ENCODE data around the gene TMEM63C.

Gene TMEM63C

GRCh38 chr14:77181603-77182437, at the start of gene TMEM63C:
Gene TMEM63C, plus strand, starts transcription at chr14:77181798. Its CDS starts 37,016 bp downstream, at chr14:77218814.
- H3K36me3 ChIP-seq (ENCODE audit: control insufficient read depth, insufficient read depth, low read length): no peaks in the 10 kb centered on the region
- no peak within 1 kb of the TSS for H3K9ac ChIP-seq (ENCODE audit: low read depth, low read length)
- peaks cover 6% of the 10 kb centered on the region; the same call in 1 of the 2 replicates for H3K27me3 ChIP-seq (ENCODE audit: control insufficient read depth, insufficient read depth, low read length)
- peaks cover 7% of the 10 kb centered on the region; the same call in 1 of the 2 replicates for H3K4me1 ChIP-seq (ENCODE audit: control insufficient read depth, insufficient read depth, low read length)
- no peaks in the 10 kb centered on the region for H3K9me3 ChIP-seq (ENCODE audit: control insufficient read depth, insufficient read depth, low read length)
- H3K27ac ChIP-seq (ENCODE audit: low read depth, low read length): peak within 1 kb of the TSS; percentile 49
- peak within 1 kb of the TSS; percentile 69 for H3K4me3 ChIP-seq (ENCODE audit: low read depth, low read length)

- Histone ChIP-seq H3K9ac (ENCODE audit: low read depth, low read length) (no peak overlapping the region), H3K4me1 (ENCODE audit: control insufficient read depth, insufficient read depth, low read length) (no peaks in the 10 kb centered on the region; the same call in 1 of the 2 replicates), H3K9me3 (ENCODE audit: control insufficient read depth, insufficient read depth, low read length) (no peaks in the 10 kb centered on the region), H3K36me3 (ENCODE audit: control insufficient read depth, insufficient read depth, low read length) (peaks cover 19% of the 10 kb centered on the region; the same call in 1 of the 2 replicates), H3K27ac (ENCODE audit: low read depth, low read length) (no peak overlapping the region), H3K27me3 (ENCODE audit: control insufficient read depth, insufficient read depth, low read length) (no peaks in the 10 kb centered on the region), H3K4me3 (ENCODE audit: low read depth, low read length) (no peak overlapping the region)
Observed at GRCh38 chr14:77131871-77132486, 49.6 kb upstream of the TMEM63C start.

GRCh38 chr14:77133720-77134338, 47.8 kb upstream of the TMEM63C start:
- H3K27me3 ChIP-seq (ENCODE audit: control insufficient read depth, insufficient read depth, low read length): no peaks in the 10 kb centered on the region
- H3K9me3 ChIP-seq (ENCODE audit: control insufficient read depth, insufficient read depth, low read length): no peaks in the 10 kb centered on the region
- no peak overlapping the region for H3K9ac ChIP-seq (ENCODE audit: low read depth, low read length)
- H3K4me1 ChIP-seq (ENCODE audit: control insufficient read depth, insufficient read depth, low read length): no peaks in the 10 kb centered on the region; the same call in 1 of the 2 replicates
- peaks cover 34% of the 10 kb centered on the region for H3K36me3 ChIP-seq (ENCODE audit: control insufficient read depth, insufficient read depth, low read length)
- no peak overlapping the region for H3K27ac ChIP-seq (ENCODE audit: low read depth, low read length)
- no peak overlapping the region for H3K4me3 ChIP-seq (ENCODE audit: low read depth, low read length)

GRCh38 chr14:77139022-77139421, 42.6 kb upstream of the TMEM63C start:
- Histone ChIP-seq H3K4me1 (ENCODE audit: control insufficient read depth, insufficient read depth, low read length) (peaks cover 30% of the 10 kb centered on the region), H3K4me3 (ENCODE audit: low read depth, low read length) (no peak overlapping the region; the same call in 1 of the 2 replicates), H3K27me3 (ENCODE audit: control insufficient read depth, insufficient read depth, low read length) (peaks cover 18% of the 10 kb centered on the region), H3K9me3 (ENCODE audit: control insufficient read depth, insufficient read depth, low read length) (no peaks in the 10 kb centered on the region), H3K36me3 (ENCODE audit: control insufficient read depth, insufficient read depth, low read length) (peaks cover 32% of the 10 kb centered on the region), H3K27ac (ENCODE audit: low read depth, low read length) (no peak overlapping the region), H3K9ac (ENCODE audit: low read depth, low read length) (no peak overlapping the region)

- Histone ChIP-seq H3K4me3 (ENCODE audit: low read depth, low read length) (peak overlapping the region; percentile 72), H3K4me1 (ENCODE audit: control insufficient read depth, insufficient read depth, low read length) (peaks cover 37% of the 10 kb centered on the region), H3K27me3 (ENCODE audit: control insufficient read depth, insufficient read depth, low read length) (peaks cover 18% of the 10 kb centered on the region), H3K36me3 (ENCODE audit: control insufficient read depth, insufficient read depth, low read length) (peaks cover 32% of the 10 kb centered on the region), H3K9me3 (ENCODE audit: control insufficient read depth, insufficient read depth, low read length) (no peaks in the 10 kb centered on the region), H3K27ac (ENCODE audit: low read depth, low read length) (no peak overlapping the region), H3K9ac (ENCODE audit: low read depth, low read length) (no peak overlapping the region)
Observed at GRCh38 chr14:77139540-77140358, 41.8 kb upstream of the TMEM63C start.

GRCh38 chr14:77140359-77141213, 41.0 kb upstream of the TMEM63C start:
- H3K36me3 ChIP-seq (ENCODE audit: control insufficient read depth, insufficient read depth, low read length): peaks cover 32% of the 10 kb centered on the region
- peaks cover 45% of the 10 kb centered on the region for H3K4me1 ChIP-seq (ENCODE audit: control insufficient read depth, insufficient read depth, low read length)
- H3K9ac ChIP-seq (ENCODE audit: low read depth, low read length): 0 out of 2 replicates have a peak overlapping the region, but pooled peaks have one; percentile 24
- H3K27ac ChIP-seq (ENCODE audit: low read depth, low read length): no peak overlapping the region
- no peaks in the 10 kb centered on the region for H3K9me3 ChIP-seq (ENCODE audit: control insufficient read depth, insufficient read depth, low read length)
- H3K4me3 ChIP-seq (ENCODE audit: low read depth, low read length): peak overlapping the region; percentile 72
- peaks cover 18% of the 10 kb centered on the region for H3K27me3 ChIP-seq (ENCODE audit: control insufficient read depth, insufficient read depth, low read length)

- H3K27me3 ChIP-seq (ENCODE audit: control insufficient read depth, insufficient read depth, low read length): peaks cover 18% of the 10 kb centered on the region
- H3K4me1 ChIP-seq (ENCODE audit: control insufficient read depth, insufficient read depth, low read length): peaks cover 53% of the 10 kb centered on the region
- H3K9ac ChIP-seq (ENCODE audit: low read depth, low read length): peak within 1 kb of the TSS; percentile 39; the same call in 1 of the 2 replicates
- peaks cover 24% of the 10 kb centered on the region for H3K36me3 ChIP-seq (ENCODE audit: control insufficient read depth, insufficient read depth, low read length)
- peak within 1 kb of the TSS; percentile 72 for H3K4me3 ChIP-seq (ENCODE audit: low read depth, low read length)
- H3K27ac ChIP-seq (ENCODE audit: low read depth, low read length): peak within 1 kb of the TSS; percentile 15
- no peaks in the 10 kb centered on the region for H3K9me3 ChIP-seq (ENCODE audit: control insufficient read depth, insufficient read depth, low read length)
Observed at GRCh38 chr14:77141214-77142004, 40.2 kb upstream of the TMEM63C start, which contains the start of gene ZDHHC22. Gene ZDHHC22, minus strand, starts transcription at chr14:77141791. Its CDS starts 2,053 bp downstream, at chr14:77139738.

GRCh38 chr14:77142005-77142800, 39.4 kb upstream of the TMEM63C start:
- peak overlapping the region; percentile 39; the same call in 1 of the 2 replicates for H3K9ac ChIP-seq (ENCODE audit: low read depth, low read length)
- peak overlapping the region; percentile 72 for H3K4me3 ChIP-seq (ENCODE audit: low read depth, low read length)
- H3K9me3 ChIP-seq (ENCODE audit: control insufficient read depth, insufficient read depth, low read length): no peaks in the 10 kb centered on the region

GRCh38 chr14:77143071-77143470, 38.5 kb upstream of the TMEM63C start:
- Histone ChIP-seq H3K4me1 (ENCODE audit: control insufficient read depth, insufficient read depth, low read length) (peaks cover 56% of the 10 kb centered on the region), H3K4me3 (ENCODE audit: low read depth, low read length) (peak overlapping the region; percentile 72), H3K36me3 (ENCODE audit: control insufficient read depth, insufficient read depth, low read length) (peaks cover 9% of the 10 kb centered on the region), H3K9ac (ENCODE audit: low read depth, low read length) (no peak overlapping the region), H3K27ac (ENCODE audit: low read depth, low read length) (peak overlapping the region; percentile 48), H3K9me3 (ENCODE audit: control insufficient read depth, insufficient read depth, low read length) (no peaks in the 10 kb centered on the region), H3K27me3 (ENCODE audit: control insufficient read depth, insufficient read depth, low read length) (peaks cover 18% of the 10 kb centered on the region)

More at GRCh38 chr14:77142005-77142800, 39.4 kb upstream of the TMEM63C start:
- peaks cover 18% of the 10 kb centered on the region for H3K27me3 ChIP-seq (ENCODE audit: control insufficient read depth, insufficient read depth, low read length)
- peaks cover 56% of the 10 kb centered on the region for H3K4me1 ChIP-seq (ENCODE audit: control insufficient read depth, insufficient read depth, low read length)
- peaks cover 16% of the 10 kb centered on the region for H3K36me3 ChIP-seq (ENCODE audit: control insufficient read depth, insufficient read depth, low read length)
- peak overlapping the region; percentile 15 for H3K27ac ChIP-seq (ENCODE audit: low read depth, low read length)
